Measurements from ENCODE around the gene ROR2.
A peak's percentile ranks its signal among the peaks of the same experiment; 100 is the strongest.

ROR2 gene

GRCh38 chr9:91778031-91778430, 172.0 kb downstream of the ROR2 start:
- FAIRE-seq: no peak
- DNase-seq (ENCODE audit: insufficient read length): no peak
- TF ChIP-seq TAF1 (IDR thresholded peaks at IDR 0.05; ENCODE audit: borderline replicate concordance, low read depth, low read length) (no peak), POLR2A (IDR thresholded peaks at IDR 0.05; ENCODE audit: low read depth, low read length) (no peak), POLR2AphosphoS5 (IDR thresholded peaks at IDR 0.05; ENCODE audit: low read depth, low read length) (no peak)

GRCh38 chr9:91777292-91777830, 172.7 kb downstream of the ROR2 start:
- TF ChIP-seq POLR2AphosphoS5 (IDR thresholded peaks at IDR 0.05; ENCODE audit: low read depth, low read length): no peak
- no peak for TF ChIP-seq TAF1 (IDR thresholded peaks at IDR 0.05; ENCODE audit: borderline replicate concordance, low read depth, low read length)
- no peak for TF ChIP-seq POLR2A (IDR thresholded peaks at IDR 0.05; ENCODE audit: low read depth, low read length)
- FAIRE-seq (no peak), DNase-seq (ENCODE audit: insufficient read length) (no peak)

GRCh38 chr9:91776409-91777291, 173.4 kb downstream of the ROR2 start:
- DNase-seq (ENCODE audit: insufficient read length) (no peak), FAIRE-seq (no peak)
- TF ChIP-seq TAF1 (IDR thresholded peaks at IDR 0.05; ENCODE audit: borderline replicate concordance, low read depth, low read length) (no peak), POLR2AphosphoS5 (IDR thresholded peaks at IDR 0.05; ENCODE audit: low read depth, low read length) (no peak), POLR2A (IDR thresholded peaks at IDR 0.05; ENCODE audit: low read depth, low read length) (no peak)

GRCh38 chr9:91775708-91776028, 174.4 kb downstream of the ROR2 start:
- no peak for FAIRE-seq

GRCh38 chr9:91775011-91775707, 174.9 kb downstream of the ROR2 start:
- DNase-seq (ENCODE audit: insufficient read length) (peak; percentile 58), FAIRE-seq (peak; percentile 78)
- TF ChIP-seq TAF1 (IDR thresholded peaks at IDR 0.05; ENCODE audit: borderline replicate concordance, low read depth, low read length): no peak
- no peak for TF ChIP-seq POLR2AphosphoS5 (IDR thresholded peaks at IDR 0.05; ENCODE audit: low read depth, low read length)
- no peak for TF ChIP-seq POLR2A (IDR thresholded peaks at IDR 0.05; ENCODE audit: low read depth, low read length)

More at GRCh38 chr9:91775708-91776028, 174.4 kb downstream of the ROR2 start:
- no peak for DNase-seq (ENCODE audit: insufficient read length)
- TF ChIP-seq POLR2AphosphoS5 (IDR thresholded peaks at IDR 0.05; ENCODE audit: low read depth, low read length) (no peak), TAF1 (IDR thresholded peaks at IDR 0.05; ENCODE audit: borderline replicate concordance, low read depth, low read length) (no peak), POLR2A (IDR thresholded peaks at IDR 0.05; ENCODE audit: low read depth, low read length) (no peak)

GRCh38 chr9:91773156-91773555, 176.9 kb downstream of the ROR2 start:
- no peak for TF ChIP-seq POLR2AphosphoS5 (IDR thresholded peaks at IDR 0.05; ENCODE audit: low read depth, low read length)
- no peak for TF ChIP-seq TAF1 (IDR thresholded peaks at IDR 0.05; ENCODE audit: borderline replicate concordance, low read depth, low read length)
- TF ChIP-seq POLR2A (IDR thresholded peaks at IDR 0.05; ENCODE audit: low read depth, low read length): no peak
- DNase-seq (ENCODE audit: insufficient read length) (no peak), FAIRE-seq (no peak)

GRCh38 chr9:91771864-91772263, 178.2 kb downstream of the ROR2 start:
- DNase-seq (ENCODE audit: insufficient read length) (no peak), FAIRE-seq (no peak)
- no peak for TF ChIP-seq POLR2AphosphoS5 (IDR thresholded peaks at IDR 0.05; ENCODE audit: low read depth, low read length)
- no peak for TF ChIP-seq POLR2A (IDR thresholded peaks at IDR 0.05; ENCODE audit: low read depth, low read length)
- TF ChIP-seq TAF1 (IDR thresholded peaks at IDR 0.05; ENCODE audit: borderline replicate concordance, low read depth, low read length): no peak

- TF ChIP-seq POLR2AphosphoS5 (IDR thresholded peaks at IDR 0.05; ENCODE audit: low read depth, low read length) (no peak), TAF1 (IDR thresholded peaks at IDR 0.05; ENCODE audit: borderline replicate concordance, low read depth, low read length) (no peak), POLR2A (IDR thresholded peaks at IDR 0.05; ENCODE audit: low read depth, low read length) (no peak)
- DNase-seq (ENCODE audit: insufficient read length) (no peak), FAIRE-seq (no peak)
Observed at GRCh38 chr9:91771027-91771426, 179.0 kb downstream of the ROR2 start.

GRCh38 chr9:91770229-91770628, 179.8 kb downstream of the ROR2 start:
- FAIRE-seq (no peak), DNase-seq (ENCODE audit: insufficient read length) (no peak)
- TF ChIP-seq POLR2AphosphoS5 (IDR thresholded peaks at IDR 0.05; ENCODE audit: low read depth, low read length) (no peak), TAF1 (IDR thresholded peaks at IDR 0.05; ENCODE audit: borderline replicate concordance, low read depth, low read length) (no peak)

- no peak for TF ChIP-seq POLR2A (IDR thresholded peaks at IDR 0.05; ENCODE audit: low read depth, low read length)
- TF ChIP-seq POLR2AphosphoS5 (IDR thresholded peaks at IDR 0.05; ENCODE audit: low read depth, low read length): no peak
- no peak for TF ChIP-seq TAF1 (IDR thresholded peaks at IDR 0.05; ENCODE audit: borderline replicate concordance, low read depth, low read length)
- DNase-seq (ENCODE audit: insufficient read length) (no peak), FAIRE-seq (no peak)
Observed at GRCh38 chr9:91768977-91769916, 180.8 kb downstream of the ROR2 start.

- no peak for TF ChIP-seq TAF1 (IDR thresholded peaks at IDR 0.05; ENCODE audit: borderline replicate concordance, low read depth, low read length)
- no peak for TF ChIP-seq POLR2A (IDR thresholded peaks at IDR 0.05; ENCODE audit: low read depth, low read length)
- DNase-seq (ENCODE audit: insufficient read length) (no peak), FAIRE-seq (no peak)
Observed at GRCh38 chr9:91768507-91768906, 181.5 kb downstream of the ROR2 start.

Data from GM12892 (cell line).